Activated naive CD8-positive, alpha-beta T cell treated with anti-CD3 and anti-CD28 coated beads, Interleukin-2, amount 50 U/mL, for 16 hours (primary cell): ENCODE data around the gene ZNF490.

Experiments used
- DNase-seq: peaks from one replicate; pipeline ENCODE4 v3.0.0-alpha.2; 2020; ENCODE audit warnings: low read depth, low spot score

ZNF490 gene

DNA sequence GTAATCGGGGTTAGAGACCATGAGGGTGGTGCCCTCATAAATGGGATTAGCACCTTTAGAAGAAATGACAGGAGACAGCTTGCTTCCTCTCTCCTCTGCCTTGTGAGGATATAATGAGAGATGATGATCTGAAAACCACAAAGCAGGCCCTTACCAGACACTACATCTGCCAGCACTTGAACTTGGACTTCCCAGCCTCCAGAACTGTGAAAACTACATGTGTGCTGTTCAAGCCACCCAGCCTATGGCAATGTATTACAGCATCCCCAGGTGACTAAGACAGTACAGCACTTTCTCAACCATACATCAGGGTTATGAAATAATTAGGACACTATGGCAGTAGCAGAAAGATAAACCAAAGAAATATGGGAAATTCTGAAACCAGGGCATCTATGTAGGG lies 66.8 kb downstream of the ZNF490 start:
- DNase-seq = no peak
